ENCODE results near the gene PEX7.
"Not testable (repeated sequence)": the region's sequence is repeated elsewhere in the genome, so short reads cannot be mapped to it uniquely, and the experiment has no call there.

Gene PEX7

DNA sequence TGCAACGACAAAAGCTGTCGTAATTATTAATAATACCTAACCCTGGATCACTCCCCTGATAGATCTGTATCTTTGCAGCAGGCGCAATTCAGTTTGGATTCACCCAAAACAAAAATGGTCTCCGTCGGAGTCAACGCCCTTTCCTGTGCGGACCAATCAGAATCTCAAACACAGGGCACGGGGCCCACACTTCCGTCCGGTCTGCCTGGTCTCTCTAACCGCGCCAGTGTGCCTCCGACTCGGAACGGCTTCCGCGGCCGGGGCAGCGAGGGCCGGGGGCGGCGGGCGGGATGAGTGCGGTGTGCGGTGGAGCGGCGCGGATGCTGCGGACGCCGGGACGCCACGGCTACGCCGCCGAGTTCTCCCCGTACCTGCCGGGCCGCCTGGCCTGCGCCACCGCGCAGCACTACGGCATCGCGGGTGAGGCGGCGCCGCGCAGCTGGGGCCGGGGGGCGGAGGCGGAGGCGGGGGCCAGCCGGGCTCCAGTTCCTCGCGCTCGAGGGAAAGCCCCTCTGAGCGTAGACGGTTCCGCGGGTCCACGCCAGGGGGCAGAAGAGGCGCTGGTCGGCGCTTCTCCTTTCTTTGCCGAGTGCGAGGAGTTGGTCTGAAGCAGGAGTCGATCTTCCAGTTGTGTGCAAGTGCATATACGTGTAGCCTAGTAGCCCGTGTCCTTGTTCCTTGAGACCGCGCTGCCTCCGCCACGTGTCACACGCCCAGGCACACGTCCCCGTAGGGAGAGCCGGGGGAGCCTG is at the start of gene PEX7:
TSS of gene PEX7 (plus strand) at position 217 of the 752 bp plus-strand sequence. CDS start at position 291, 74 bp downstream.
- DNase-seq (ENCODE audit: low read depth in 3 of 3, low spot score in 1 of 3), result peak; percentile 64 to 79 (median 69)

GRCh38 chr6:136772685-136773472 is 49.5 kb upstream of the PEX7 start:
- DNase-seq (ENCODE audit: low read depth in 3 of 3, low spot score in 1 of 3), result no peak

DNA sequence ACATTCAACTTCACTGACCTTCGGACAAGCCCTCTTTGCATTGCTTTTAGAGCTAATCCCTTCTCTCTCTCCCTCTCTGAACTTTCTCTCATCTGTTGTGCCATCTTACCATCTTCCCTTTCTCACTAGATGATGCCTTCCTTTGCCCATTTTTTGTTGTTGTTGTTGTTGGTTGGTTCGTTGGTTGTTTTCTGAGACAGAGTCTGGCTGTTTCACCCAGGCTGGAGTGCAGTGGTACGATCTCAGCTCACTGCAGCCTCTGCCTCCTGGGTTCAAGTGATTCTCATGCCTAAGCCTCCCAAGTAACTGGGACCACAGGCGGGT is 49.0 kb upstream of the PEX7 start:
- no peak for DNase-seq (ENCODE audit: low read depth in 3 of 3, low spot score in 1 of 3)

DNA sequence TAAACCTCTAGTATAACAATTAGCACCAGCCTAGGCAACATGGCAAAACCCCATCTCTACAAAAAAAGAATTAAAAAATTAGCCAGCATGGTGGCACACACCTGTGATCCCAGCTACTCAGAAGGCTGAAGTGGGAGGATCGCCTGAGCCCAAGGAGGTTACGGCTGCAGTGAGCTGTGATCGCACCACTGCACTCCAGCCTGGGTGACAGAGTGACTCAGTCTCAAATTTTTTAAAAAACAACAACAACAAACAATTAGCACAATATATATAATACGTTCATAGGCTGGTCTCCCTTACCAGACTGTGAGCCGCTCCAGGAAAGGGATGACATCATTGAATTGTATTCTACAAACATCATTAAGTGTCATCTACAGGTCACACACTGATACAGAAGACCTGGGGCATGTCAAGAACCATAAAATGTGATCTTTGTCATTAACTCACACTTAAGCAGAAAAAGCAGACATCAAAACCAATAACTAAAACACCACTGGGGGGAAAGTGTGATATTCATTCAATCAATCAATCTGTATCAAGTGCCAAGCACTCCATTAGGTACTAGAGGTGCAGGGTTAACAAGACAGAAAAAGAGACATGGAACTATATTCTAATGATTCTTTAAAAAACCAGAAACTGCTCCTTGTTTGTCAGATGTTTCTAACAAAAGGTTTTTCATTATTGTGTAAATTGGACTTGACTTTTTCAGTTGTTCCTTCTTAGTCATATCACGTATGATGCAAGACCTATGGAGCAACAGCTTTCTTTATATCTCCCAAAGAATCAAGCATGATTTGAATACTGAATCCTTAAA is 48.0 kb upstream of the PEX7 start:
- DNase-seq (ENCODE audit: low read depth in 3 of 3, low spot score in 1 of 3), result no peak

DNA sequence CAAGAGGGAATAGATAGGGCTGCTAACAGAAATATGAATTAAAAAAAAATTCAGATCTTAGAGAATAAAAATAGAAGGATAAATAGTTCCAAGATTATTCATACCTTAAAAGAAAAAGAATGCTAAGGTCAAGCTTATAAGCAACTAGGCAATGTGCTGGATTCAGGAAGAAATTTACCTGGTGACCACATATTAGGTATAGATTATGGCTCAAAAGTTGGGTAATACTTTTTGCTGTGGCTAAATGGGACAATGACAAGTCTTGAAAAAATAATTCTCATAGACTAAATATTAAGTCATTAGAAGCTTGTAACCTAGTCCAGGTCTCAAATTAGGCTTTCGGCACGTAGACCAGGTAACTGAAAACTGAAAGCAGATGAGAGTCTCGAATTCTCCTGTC is 47.3 kb upstream of the PEX7 start:
- no peak for DNase-seq (ENCODE audit: low read depth in 3 of 3, low spot score in 1 of 3)

DNA sequence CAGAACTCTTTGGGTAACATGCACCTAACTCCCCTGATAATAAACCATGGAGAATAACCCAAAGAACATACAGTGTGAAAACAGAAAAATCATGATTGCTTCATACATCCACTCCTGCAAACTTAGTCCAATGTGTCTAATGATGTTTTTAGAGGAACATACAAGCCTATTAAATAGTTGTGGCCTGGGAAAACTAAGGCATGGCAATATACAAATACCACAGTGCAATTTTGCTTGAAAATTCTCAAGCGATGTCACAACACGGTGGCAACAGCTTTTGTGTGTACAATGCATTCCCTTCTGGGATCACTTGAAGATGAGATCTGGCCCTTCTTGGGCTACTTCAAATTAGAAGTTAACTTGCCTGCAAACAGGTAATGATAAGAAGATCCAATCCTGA is 46.8 kb upstream of the PEX7 start:
- no peak for DNase-seq (ENCODE audit: low read depth in 3 of 3, low spot score in 1 of 3)

DNA sequence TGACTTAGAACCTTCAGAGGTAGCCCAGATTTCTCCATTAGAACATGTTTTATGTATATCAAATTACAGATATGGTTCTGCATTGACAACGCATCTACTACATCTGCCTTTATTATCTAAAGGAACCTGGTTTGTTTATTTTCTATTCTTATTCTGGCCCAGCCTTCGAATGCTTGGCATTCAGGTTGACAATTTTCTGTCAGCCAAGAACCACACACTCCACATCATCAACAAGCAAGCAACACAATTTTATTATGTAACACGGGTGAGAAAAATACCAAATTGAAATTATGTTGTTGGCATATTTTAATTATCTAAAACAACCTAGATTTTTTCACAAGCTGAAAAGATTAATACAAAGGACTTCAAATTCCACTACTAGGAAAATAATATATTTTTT is 44.7 kb upstream of the PEX7 start:
- DNase-seq (ENCODE audit: low read depth in 3 of 3, low spot score in 1 of 3), result no peak

- no peak for DNase-seq (ENCODE audit: low read depth in 3 of 3, low spot score in 1 of 3)
These were observed 42.7 kb upstream of the PEX7 start for GRCh38 chr6:136779682-136780081.

DNA sequence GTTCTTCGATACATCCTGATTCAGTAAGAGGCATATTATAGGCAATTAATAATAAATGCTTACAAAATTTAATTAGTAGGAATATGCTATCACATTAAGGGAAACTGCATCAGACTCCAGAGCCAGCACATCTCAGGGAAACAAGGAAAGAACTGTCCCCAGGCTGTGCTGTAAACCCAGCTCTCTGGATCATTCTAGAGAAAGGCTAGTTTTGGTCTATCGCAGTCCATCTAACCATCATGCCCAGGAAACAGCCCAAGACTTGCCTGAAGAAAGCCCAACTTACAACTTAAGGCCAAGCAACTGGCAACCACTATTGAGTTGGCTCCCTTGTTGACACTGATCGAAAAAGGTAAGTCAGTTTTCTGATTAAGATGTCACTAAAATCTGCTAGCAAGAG is 41.4 kb upstream of the PEX7 start:
- no peak for DNase-seq (ENCODE audit: low read depth in 3 of 3, low spot score in 1 of 3)

DNA sequence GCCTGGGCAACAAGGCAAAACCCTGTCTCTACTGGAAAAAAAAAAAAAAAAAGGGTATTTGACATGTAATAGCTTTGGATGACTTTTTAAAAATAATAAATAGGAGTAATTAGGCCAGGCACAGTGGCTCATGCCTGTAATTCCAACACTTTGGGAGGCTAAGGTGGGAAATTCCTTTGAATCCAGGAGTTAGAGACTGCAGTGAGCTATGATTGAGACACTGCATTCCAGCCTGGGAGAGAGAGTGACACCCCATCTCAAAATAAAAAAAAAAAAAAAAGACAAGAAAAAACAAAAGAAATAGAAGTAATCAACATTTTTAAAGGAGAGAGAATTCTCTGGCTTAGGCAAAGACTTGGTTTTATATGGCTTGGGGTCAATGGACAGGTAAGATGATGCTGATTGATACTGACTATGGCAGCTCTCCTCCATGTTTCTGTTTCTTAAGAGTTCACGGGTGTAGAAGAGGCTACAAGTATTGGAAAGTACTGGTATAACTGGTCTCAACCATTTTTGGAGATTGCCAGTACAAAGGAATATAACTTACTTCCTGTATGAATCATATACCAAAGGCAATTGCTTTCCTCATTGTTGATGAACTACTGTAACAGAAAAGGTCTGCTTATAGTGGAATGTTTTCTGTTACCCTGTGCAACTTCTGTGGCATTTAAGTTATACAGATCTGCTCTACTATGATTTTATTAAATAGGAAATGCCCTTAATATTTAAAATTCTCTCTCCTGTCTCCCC is 40.2 kb upstream of the PEX7 start:
- no peak for DNase-seq (ENCODE audit: low read depth in 3 of 3, low spot score in 1 of 3)

GRCh38 chr6:136783021-136783420 is 39.4 kb upstream of the PEX7 start:
- DNase-seq (ENCODE audit: low read depth in 3 of 3, low spot score in 1 of 3), result no peak

GRCh38 chr6:136783495-136784270 is 38.7 kb upstream of the PEX7 start:
- DNase-seq (ENCODE audit: low read depth in 3 of 3, low spot score in 1 of 3), result no peak

GRCh38 chr6:136784271-136784664 is 38.1 kb upstream of the PEX7 start:
- no peak for DNase-seq (ENCODE audit: low read depth in 3 of 3, low spot score in 1 of 3)

GRCh38 chr6:136784910-136785746 is 37.3 kb upstream of the PEX7 start:
- peak in 1 of 3 donors; percentile 9 for DNase-seq (ENCODE audit: low read depth in 3 of 3, low spot score in 1 of 3)

DNA sequence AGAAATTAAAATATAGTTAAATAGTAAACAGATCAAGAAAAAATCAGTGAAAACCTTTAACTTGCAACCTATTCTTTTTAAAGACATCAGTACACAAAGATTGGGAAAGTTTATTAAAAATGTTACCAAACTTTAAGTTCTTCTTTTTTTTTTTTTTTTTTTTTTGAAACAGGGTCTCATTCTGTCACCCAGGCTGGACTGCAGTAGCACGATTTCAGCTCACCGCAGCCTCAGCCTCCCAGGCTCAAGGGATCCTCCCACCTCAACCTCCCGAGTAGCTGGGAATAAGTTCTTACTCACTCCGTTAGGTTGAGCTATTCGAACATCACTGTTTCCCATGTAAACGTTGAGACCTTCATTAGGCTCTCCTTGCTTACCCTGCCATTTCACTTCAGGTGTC is 35.7 kb upstream of the PEX7 start:
- DNase-seq (ENCODE audit: low read depth in 3 of 3, low spot score in 1 of 3), result no peak

DNA sequence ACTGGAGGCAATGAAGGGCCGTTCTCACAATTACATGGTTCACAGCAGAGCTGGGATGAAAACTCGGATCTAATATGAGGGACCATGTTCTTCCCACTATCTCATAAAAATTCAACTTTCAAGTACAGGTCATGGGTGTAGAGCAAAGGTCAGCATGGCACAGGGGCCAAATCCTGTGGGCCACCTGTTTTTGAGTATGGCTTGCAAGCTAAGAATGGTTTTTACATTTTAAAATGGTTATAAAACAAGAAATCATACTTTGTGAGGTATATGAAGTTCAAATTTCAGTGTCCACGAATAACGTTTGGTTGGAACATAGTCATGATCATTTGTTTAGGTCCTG is 34.7 kb upstream of the PEX7 start:
- no peak for DNase-seq (ENCODE audit: low read depth in 3 of 3, low spot score in 1 of 3)

DNA sequence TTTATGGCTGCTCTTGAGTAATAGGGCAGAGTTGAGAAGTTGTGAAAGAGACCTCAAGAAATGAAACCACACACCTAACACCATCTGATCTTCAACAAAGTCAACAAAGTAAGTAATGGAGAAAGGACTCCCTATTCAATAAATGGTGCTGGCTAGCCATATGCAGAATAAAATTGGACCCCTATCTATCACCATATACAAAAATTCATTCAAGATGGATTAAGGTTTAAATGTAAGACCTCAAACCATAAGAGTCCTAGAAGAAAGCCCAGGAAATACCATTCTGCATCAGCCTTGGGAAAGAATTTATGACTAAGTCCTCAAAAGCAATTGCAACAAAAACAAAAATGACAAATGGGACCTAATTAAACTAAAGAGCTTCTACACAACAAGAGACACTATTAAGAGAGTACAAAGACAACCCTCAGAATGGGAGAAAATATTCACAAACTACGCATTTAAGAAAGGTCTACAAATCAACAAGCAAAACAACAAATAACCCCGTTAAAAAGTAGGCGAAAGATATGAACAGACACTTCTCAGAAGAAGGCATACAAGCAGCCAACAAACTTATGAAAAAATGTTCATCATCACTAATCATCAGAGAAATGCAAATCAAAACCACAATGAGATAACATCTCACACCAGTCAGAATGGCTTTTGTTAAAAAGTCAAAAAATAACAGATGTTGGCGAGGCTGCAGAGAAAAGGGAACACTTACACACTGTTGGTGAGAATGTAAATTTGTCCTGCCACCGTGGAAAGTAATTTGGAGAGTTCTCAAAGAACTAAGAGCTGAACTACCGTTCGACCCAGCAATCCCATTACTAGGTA is 34.1 kb upstream of the PEX7 start:
- DNase-seq (ENCODE audit: low read depth in 3 of 3, low spot score in 1 of 3), result no peak

DNA sequence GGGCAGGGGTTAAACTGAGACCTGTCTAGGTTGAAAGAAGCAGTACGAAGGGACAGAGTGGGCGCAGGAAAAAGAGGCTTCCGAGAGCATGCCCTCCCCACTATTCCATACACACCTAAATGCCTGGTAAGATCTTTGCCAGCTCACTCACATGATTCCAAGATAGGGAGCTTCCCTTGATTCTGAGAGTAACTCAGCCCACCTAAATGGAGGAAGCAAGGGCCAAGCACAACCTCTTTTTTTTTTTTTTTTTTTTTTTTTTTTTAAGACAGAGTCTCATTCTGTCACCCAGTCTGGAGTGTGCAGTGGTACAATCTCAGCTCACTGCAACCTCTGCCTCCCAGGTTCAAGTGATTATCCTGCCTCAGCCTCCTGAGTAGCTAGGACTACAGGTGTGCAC is 33.0 kb upstream of the PEX7 start:
- DNase-seq (ENCODE audit: low read depth in 3 of 3, low spot score in 1 of 3), result not testable (repeated sequence)
